MG63 (cell line): Measurements from ENCODE around the gene ZNF79. TPM values are rescaled to one million over a fixed set of nuclear protein-coding genes. Genes with fewer than 3 reads are reported as not detected.

ENCODE experiments used
- DNase-seq: peaks from one replicate; pipeline ENCODE4 v3.0.0-alpha.2; 2020
- H3K27me3 ChIP-seq: fragments of 250-450 bp; sonication (Bioruptor Pico); 2 replicates; pipeline ENCODE4 v1.5.1; 2020; ENCODE audit warnings: mild to moderate bottlenecking, moderate library complexity
- H3K36me3 ChIP-seq: fragments of 250-450 bp; sonication (Bioruptor Pico); 2 replicates; pipeline ENCODE4 v1.5.1; 2020; ENCODE audit warnings: mild to moderate bottlenecking, moderate library complexity
- H3K4me3 ChIP-seq: fragments of 250-450 bp; sonication (Bioruptor Pico); 2 replicates; pipeline ENCODE4 v1.5.1; 2020; ENCODE audit warnings: mild to moderate bottlenecking, moderate library complexity
- H3K9me3 ChIP-seq: fragments of 250-450 bp; sonication (Bioruptor Pico); 2 replicates; pipeline ENCODE4 v1.5.1; 2020; ENCODE audit warnings: mild to moderate bottlenecking, moderate library complexity
- total RNA-seq: library from RNA; depleted of rRNA; stranded (reverse); fragments of >200 nt; shearing (Covaris generic); gene quantifications from 2 replicates; pipeline ENCODE4 v1.2.3, GENCODE V29; 2014; ENCODE audit warnings: low replicate concordance; rRNA removed

ZNF79 gene
- total RNA-seq, 1 experiment from 2014 or later, result 4.4 TPM

DNA sequence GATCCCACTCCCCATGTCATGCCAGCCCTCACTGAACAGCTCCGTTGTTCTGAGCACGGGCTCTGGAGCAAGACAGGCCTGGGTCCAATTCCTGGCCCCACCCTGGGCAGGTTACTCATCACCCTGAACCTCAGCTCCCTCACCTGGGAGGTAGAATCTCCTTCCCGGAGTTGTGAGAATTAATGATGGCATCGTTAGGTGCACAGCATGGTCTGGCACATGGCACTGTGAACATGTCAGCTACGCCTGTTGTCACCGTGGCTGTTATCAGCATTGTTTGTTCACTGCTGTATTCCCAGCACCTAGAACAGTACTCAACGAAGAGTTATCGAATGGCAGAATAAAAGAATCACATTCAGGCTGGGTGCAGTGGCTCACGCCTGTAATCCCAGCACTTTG lies 70.1 kb downstream of the ZNF79 start:
- DNase-seq, result no peak
- Histone ChIP-seq H3K4me3 (no peak overlapping the region), H3K27me3 (no peaks in the 10 kb centered on the region), H3K9me3 (no peaks in the 10 kb centered on the region), H3K36me3 (peaks cover 57% of the 10 kb centered on the region)

Other genes starting within 250 kb of the ZNF79 start
- 0.57 and 1.9 TPM in 2 replicates for gene GARNL3, start 159.6 kb upstream of the ZNF79 start, total RNA-seq
- 10.8 and 14.2 TPM in 2 replicates for gene SLC2A8, start 27.2 kb upstream of the ZNF79 start, total RNA-seq
- 2,095 and 2,469 TPM in 2 replicates for gene RPL12, start 27.0 kb downstream of the ZNF79 start, total RNA-seq
- 8.3 and 21.6 TPM in 2 replicates for gene LRSAM1, start 27.1 kb downstream of the ZNF79 start, total RNA-seq
- gene STXBP1, start 187.9 kb downstream of the ZNF79 start, total RNA-seq, result 0.36 and 87.7 TPM in 2 replicates